Measurements from ENCODE around the gene WDR6. TPM values are rescaled to one million over a fixed set of nuclear protein-coding genes. Genes with fewer than 3 reads are reported as not detected.
A peak's percentile ranks its signal among the peaks of the same experiment; 100 is the strongest.

Gene WDR6
- total RNA-seq, 2 donors from 2014 or later = 51.2 to 71.1 TPM

DNA sequence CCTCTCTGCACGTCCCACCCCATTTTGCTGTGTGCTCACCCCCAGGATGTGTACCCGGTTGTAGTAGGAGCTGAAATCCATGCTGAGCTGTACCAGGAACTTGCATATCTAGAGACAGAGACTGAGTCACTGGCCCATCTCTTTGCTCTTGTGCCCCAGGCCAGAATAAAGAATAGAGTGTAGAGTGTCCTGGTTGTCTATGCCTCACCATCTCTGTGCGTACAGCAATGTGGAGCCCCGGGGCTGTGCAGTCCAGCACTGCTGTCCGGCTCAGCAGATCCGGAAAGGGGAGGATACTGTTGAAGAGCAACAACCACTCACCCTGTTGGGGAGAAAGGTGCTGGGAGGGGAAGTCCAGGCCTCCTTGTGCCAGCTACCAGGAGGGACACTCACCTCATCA lies 8.6 kb downstream of the WDR6 start:
- DNase-seq (ENCODE audit: low spot score) = no peak
- no peak for TF ChIP-seq CTCF (IDR thresholded peaks at IDR 0.05)
- Histone ChIP-seq H3K27me3 (no peaks in the 10 kb centered on the region), H3K4me3 (no peak overlapping the region), H3K4me1 (peaks cover 0 to 48% of the 10 kb centered on the region in 2 donors), H3K36me3 (peaks cover 35% of the 10 kb centered on the region), H3K9me3 (no peaks in the 10 kb centered on the region), H3K27ac (no peak overlapping the region)

DNA sequence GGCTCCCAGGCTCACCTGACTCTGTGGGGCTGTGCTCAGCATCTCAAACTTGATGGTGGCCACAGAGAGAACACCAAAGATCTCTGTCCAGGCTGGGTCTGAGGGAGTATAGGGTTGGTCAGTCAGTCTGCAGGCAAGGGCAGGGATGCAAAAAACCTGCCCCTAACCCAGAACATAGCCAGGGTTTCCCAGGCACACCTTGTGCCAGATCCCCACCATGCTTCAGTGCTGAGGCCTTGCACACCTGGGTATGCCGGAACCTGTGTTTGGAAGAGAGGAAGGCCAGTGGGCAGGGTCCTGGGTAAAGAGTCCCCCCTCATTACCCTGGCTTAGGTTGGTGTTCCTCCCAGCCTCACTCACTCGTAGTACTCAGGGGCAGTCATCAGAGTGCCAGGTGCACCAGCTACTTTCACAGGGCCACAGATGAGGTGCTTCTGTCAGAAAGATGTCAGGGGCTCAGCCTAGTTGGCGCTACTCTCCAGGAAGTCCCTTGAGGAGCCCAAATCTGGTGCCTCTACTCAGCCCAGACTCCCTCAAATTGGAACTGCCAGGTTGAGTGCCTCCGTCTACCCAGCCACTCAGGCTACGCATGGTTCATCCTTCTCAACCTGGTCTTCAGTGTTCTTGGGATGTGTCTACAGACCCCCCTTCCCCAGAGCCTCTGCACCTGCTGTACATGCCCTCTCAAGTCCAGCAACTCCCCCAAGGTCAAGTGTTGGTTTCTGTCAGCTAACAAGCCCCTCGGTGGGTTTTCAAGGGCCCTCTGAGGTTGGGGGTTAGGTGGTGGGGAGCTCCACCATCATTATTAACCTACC lies 9.4 kb downstream of the WDR6 start:
- Histone ChIP-seq H3K27me3 (no peaks in the 10 kb centered on the region), H3K4me1 (peaks cover 0 to 51% of the 10 kb centered on the region in 2 donors), H3K4me3 (no peak overlapping the region), H3K36me3 (peaks cover 34% of the 10 kb centered on the region), H3K27ac (no peak overlapping the region), H3K9me3 (no peaks in the 10 kb centered on the region)
- TF ChIP-seq CTCF (IDR thresholded peaks at IDR 0.05) = no peak
- DNase-seq (ENCODE audit: low spot score) = no peak

- TF ChIP-seq CTCF (IDR thresholded peaks at IDR 0.05) = no peak
- H3K4me3 ChIP-seq = peak overlapping the region; percentile 74 to 90
- peaks cover 26% of the 10 kb centered on the region for H3K36me3 ChIP-seq
- no peak for DNase-seq (ENCODE audit: low spot score)
- peaks cover 0 to 48% of the 10 kb centered on the region in 2 donors for H3K4me1 ChIP-seq
- no peaks in the 10 kb centered on the region for H3K27me3 ChIP-seq
- peak overlapping the region; percentile 64 to 78 for H3K27ac ChIP-seq
- H3K9me3 ChIP-seq = no peaks in the 10 kb centered on the region
Observed at GRCh38 chr3:49017229-49017970, 10.2 kb downstream of the WDR6 start.

DNA sequence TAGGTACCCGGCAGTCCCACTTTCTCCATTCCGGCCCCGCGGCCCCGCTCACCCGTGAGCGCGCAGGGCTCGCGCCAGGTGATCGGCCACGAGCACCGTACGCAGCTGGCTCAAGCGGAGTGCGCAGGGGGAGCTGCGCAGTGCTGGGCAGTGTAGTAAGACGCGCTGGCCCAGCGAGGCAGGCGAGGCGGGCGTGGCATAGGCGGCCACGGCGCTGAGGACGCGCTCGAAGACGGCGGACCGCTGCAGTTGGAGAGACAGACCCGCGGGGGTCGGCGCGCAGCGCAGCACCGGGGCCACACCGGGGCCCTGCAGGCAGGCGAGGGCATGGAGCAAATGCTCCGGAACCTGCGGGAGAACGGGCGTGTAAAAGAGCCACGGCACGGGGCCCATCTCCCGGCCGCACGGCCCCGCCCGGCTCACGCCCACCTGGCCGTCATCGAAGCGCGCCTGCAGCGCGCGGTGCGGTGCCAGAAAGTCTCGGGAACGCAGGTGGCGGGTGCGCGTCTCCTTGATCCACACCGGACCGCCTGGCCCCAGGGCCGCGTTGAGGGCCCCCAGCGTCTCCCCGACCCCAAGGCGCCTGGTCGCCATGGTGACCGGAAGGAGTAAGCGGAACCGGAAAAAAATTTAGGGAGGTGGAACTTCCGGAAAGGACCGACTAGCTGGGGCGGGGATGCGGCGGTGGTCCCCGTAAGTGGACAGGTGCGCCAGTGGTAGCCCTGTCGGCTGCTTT lies 10.9 kb downstream of the WDR6 start, which contains the start of gene DALRD3:
TSS of gene DALRD3 (minus strand) at position 610 of the 736 bp plus-strand sequence. CDS start at position 594, 16 bp downstream.
- TF ChIP-seq CTCF (IDR thresholded peaks at IDR 0.05) = no peak
- Histone ChIP-seq H3K27ac (peak within 1 kb of the TSS; percentile 64 to 78), H3K27me3 (no peaks in the 10 kb centered on the region), H3K36me3 (peaks cover 29% of the 10 kb centered on the region), H3K4me3 (peak within 1 kb of the TSS; percentile 74 to 90), H3K4me1 (peaks cover 0 to 48% of the 10 kb centered on the region in 2 donors), H3K9me3 (no peaks in the 10 kb centered on the region)
- DNase-seq (ENCODE audit: low spot score) = no peak

DNA sequence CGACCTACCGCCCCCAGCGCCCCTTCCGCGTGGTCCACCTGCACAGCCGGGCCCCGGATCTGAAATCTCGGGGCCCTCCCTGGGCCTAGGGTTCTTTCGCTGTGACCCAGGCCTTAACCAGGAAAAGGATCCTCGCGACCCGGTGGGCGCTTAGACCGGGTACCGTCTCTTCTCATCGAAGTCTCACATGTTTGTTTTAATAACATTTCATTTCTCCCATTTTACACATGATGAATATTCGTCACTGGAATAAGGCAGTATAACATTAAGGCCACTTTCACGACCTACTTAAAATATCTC lies 11.5 kb downstream of the WDR6 start:
- peaks cover 0 to 49% of the 10 kb centered on the region in 2 donors for H3K4me1 ChIP-seq
- DNase-seq (ENCODE audit: low spot score) = no peak
- H3K27me3 ChIP-seq = no peaks in the 10 kb centered on the region
- no peak for TF ChIP-seq CTCF (IDR thresholded peaks at IDR 0.05)
- peak overlapping the region; percentile 64 to 78 for H3K27ac ChIP-seq
- peaks cover 34% of the 10 kb centered on the region for H3K36me3 ChIP-seq
- peak overlapping the region; percentile 74 to 90 for H3K4me3 ChIP-seq
- H3K9me3 ChIP-seq = no peaks in the 10 kb centered on the region
